ENCODE data around the gene MGRN1. TPM values are rescaled to one million over a fixed set of nuclear protein-coding genes. Genes with fewer than 3 reads are reported as not detected.
A peak's percentile ranks its signal among the peaks of the same experiment; 100 is the strongest.

Gene MGRN1
- total RNA-seq, 2 experiments from 2014 or later = 72.7 to 73.2 TPM

DNA sequence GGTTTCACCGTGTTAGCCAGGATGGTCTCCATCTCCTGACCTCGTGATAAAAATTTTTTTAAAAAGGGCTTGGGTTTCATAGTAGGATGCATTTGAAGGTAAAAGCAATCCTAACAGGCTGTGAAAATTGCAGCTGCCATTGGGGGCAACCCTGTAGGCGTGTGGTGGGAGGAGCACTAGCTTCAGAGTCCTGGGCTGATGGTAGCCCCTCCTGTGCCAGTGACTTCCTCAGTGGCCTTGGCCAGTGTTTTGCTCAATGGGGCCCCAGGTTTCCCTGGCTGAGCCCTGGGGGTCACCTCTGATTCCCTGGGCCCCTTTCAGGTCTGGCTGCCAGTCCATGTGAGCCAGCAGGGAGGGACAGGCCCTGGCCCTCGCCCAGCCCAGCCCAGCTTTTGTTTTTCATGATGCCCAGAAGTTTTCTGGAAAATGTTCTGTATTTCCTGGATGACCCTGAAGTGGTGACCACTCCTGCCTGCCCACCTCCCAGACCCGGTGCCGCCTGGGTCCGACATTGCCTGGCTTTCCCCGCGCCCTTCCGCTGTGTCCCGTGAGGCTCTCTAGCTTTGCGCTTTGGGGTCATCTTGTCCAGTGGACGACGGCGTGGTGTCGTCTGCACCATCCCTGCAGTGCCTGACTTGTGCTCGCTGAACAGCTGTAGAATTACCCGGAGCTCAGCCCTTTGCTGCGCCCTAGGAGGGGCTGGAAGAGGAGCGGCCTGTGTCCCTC, 9.4 kb downstream of the MGRN1 start:
- Mint-ChIP-seq H3K27me3 (no peaks in the 10 kb centered on the region), H3K4me1 (ENCODE audit: low read depth) (peaks cover 14% of the 10 kb centered on the region), H3K9me3 (peaks cover 9% of the 10 kb centered on the region), H3K36me3 (peaks cover 16% of the 10 kb centered on the region), H3K27ac (no peak overlapping the region), H3K4me3 (no peak overlapping the region)
- DNase-seq = no peak
- intact Hi-C loops (cut with micrococcal nuclease) = no loop called here
- ChIA-PET CTCF (interaction anchor here (1.2 kb wide), 1 partner anchor 10 kb away, joined by 4 read pairs; the partner anchor contains the start of gene MGRN1), POLR2A (no interaction called here)

DNA sequence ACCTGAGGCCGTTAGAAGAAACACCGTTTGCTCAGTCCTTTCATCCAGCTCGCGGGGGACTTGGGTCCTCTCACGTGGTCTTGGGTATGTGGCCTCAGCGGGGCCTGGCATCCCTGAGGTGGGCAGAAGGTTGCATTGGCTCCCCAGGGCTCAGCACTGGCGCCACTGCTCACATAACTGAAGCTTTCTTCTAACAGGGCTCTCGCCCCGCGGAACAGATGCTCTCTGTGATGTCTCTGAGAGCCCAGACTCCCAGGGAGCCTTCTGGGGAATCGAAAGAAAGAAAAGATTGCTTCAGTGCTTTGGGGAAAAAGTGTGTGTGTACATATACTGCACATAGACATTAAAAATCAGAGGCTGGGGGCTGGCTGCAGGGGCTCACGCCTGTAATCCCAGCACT, 10.1 kb downstream of the MGRN1 start:
- peaks cover 14% of the 10 kb centered on the region for H3K36me3 Mint-ChIP-seq
- POLR2A ChIA-PET = interaction anchor here (0.6 kb wide), 1 partner anchor 147 kb away, joined by 3 read pairs; no protein-coding TSS in a partner anchor
- intact Hi-C loops (cut with micrococcal nuclease) = no loop called here
- peaks cover 9% of the 10 kb centered on the region for H3K9me3 Mint-ChIP-seq
- CTCF ChIA-PET = interaction anchor here (0.8 kb wide), 1 partner anchor 15 kb away, joined by 6 read pairs; no protein-coding TSS in a partner anchor
- H3K27me3 Mint-ChIP-seq = no peaks in the 10 kb centered on the region
- H3K4me1 Mint-ChIP-seq (ENCODE audit: low read depth) = peaks cover 15% of the 10 kb centered on the region
- H3K27ac Mint-ChIP-seq = no peak overlapping the region
- H3K4me3 Mint-ChIP-seq = no peak overlapping the region
- DNase-seq = no peak

DNA sequence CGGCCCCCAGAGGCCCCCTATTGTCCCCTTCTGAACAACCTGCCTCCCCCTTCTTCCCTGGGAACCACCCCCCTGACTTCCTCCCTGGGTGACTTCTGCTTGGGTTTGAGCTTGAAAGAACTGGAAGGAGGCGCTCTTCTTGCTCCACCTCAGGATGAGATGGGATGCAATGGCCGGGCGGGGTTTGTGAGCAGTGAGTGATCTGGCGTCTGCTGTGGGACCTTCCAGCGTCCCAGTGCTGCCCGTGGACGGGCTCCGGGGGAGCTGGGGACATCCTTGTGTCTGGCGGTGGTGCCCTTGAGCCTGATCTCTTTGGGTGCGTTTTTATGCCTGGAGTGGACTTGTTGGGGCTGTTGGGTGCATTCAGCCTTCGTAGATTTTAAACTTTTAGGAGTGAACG, 11.6 kb downstream of the MGRN1 start:
- Mint-ChIP-seq H3K27ac (no peak overlapping the region), H3K4me3 (no peak overlapping the region), H3K27me3 (no peaks in the 10 kb centered on the region), H3K36me3 (peaks cover 10% of the 10 kb centered on the region), H3K9me3 (peaks cover 5% of the 10 kb centered on the region), H3K4me1 (ENCODE audit: low read depth) (peaks cover 25% of the 10 kb centered on the region)
- intact Hi-C loops (cut with micrococcal nuclease) = no loop called here
- POLR2A ChIA-PET = no interaction called here
- no peak for DNase-seq
- CTCF ChIA-PET = interaction anchor here (1.3 to 2.6 kb wide), 2 partner anchors 12 to 15 kb away, joined by 5 to 9 read pairs; partner anchors contain the start of gene MGRN1

DNA sequence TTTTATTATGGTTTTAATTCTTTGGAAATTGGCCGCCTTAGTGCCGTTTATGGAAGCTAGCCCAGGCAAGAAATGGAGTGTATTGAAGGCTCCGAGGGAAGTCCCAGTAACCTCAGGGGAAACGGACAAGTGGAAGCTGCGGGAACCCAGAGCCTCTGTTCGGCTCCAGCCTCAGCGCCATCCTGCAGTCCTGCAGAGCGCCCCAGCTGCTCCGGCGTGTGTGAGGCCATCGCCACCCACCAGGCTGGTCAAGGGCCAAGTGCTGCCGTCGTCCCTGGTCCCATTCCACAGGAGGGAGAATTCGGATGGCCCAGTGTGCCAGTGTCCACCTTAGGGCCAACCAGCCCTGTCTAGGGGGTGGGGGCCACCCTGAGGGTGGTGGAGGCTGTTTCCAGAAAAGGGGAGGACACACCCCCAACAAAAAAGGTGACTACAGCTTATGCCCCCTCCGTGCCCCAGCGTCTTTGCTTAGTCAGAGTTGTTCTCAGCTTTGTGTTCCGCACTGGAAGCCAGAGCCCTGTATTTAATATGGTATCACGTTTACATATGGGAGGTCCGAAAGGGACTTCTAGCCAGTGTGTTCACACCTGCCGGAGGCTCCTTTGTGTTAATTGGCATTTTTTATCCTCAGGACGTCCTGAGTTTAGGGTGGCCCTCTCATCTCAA, 13.0 kb downstream of the MGRN1 start:
- CTCF ChIA-PET = interaction anchor here (0.6 to 2.6 kb wide), 3 partner anchors 10 to 14 kb away, joined by 3 to 9 read pairs (median 6); partner anchors contain the start of gene MGRN1
- POLR2A ChIA-PET = interaction anchor here (1.2 kb wide), 1 partner anchor 13 kb away, joined by 3 read pairs; no protein-coding TSS in a partner anchor
- intact Hi-C loops (cut with micrococcal nuclease) = no loop called here
- Mint-ChIP-seq H3K4me3 (no peak overlapping the region), H3K27ac (no peak overlapping the region), H3K36me3 (peaks cover 5% of the 10 kb centered on the region), H3K4me1 (ENCODE audit: low read depth) (peaks cover 23% of the 10 kb centered on the region), H3K9me3 (no peaks in the 10 kb centered on the region), H3K27me3 (no peaks in the 10 kb centered on the region)
- DNase-seq = no peak

DNA sequence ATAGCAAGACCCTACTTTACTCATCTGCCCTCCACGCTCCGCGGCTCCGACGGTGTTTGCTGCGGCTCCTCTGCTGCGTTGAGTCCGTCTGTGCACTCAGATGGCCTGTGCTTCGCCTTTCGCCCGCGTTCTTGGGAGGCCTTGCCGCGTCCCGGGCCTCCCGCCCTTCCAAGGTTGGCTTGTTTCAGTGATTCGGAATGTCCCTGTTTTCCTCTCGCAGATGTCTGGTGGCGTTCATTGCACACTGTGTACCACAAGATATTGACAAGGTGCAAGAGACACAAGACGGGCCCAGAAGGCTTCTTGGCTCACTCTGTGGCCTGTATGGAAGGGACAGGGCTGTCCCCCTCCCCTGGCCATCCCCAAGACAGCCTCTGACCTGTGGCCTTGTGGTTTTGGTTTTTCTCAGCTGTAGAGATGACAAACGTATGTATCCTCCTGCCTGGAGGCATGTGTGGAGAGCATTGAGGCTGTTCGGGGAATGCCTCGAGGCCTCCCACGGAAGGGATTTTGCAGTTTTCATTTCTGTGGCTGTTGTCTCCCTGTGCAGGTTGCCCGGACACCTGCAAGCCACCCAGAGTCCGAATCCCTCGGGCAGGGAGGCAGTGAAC, 15.4 kb downstream of the MGRN1 start:
- CTCF ChIA-PET = interaction anchor here (1.2 kb wide), 1 partner anchor 10 kb away, joined by 4 read pairs; no protein-coding TSS in a partner anchor
- Mint-ChIP-seq H3K4me3 (no peak overlapping the region), H3K36me3 (peaks cover 5% of the 10 kb centered on the region), H3K9me3 (no peaks in the 10 kb centered on the region), H3K4me1 (ENCODE audit: low read depth) (peaks cover 23% of the 10 kb centered on the region), H3K27ac (no peak overlapping the region), H3K27me3 (no peaks in the 10 kb centered on the region)
- POLR2A ChIA-PET = no interaction called here
- no peak for DNase-seq
- intact Hi-C loops (cut with micrococcal nuclease) = no loop called here

DNA sequence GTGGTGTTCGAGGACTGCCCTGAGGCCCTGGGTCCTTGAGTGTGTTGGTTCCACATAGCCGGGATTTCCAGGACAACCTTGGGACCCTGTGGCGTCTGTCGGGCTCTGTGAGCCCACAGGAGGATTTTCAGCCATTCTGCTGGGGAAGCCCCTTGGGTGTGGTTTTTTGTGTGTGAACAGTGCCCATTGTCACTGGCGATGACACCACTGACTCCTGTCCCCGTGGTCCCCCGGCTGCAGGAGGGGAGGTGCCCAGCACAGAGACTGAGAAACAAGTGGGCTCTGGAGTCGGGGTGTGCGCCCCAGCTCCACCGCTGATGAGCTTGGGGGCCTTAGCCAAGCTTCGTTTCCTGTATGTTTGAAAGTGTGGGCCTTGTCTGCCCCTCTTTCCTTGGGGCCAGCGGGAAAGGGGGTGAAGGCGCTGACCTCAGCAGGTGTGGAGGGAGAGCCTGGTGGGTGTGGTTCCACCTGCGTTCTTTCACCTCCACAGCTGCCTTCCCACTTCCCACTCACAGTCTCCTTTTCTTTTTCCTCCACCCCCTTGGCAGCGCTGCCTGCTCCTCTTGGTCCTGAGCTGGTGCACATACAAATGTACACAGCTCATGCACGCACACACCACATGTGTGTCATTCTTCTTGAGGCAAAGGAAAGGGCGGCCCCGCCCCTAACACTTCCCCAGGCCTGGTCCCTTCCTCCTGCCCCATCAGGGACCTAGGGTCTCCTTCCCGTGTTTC, 16.1 kb downstream of the MGRN1 start:
- H3K4me3 Mint-ChIP-seq = no peak overlapping the region
- no peak for DNase-seq
- peaks cover 5% of the 10 kb centered on the region for H3K36me3 Mint-ChIP-seq
- H3K4me1 Mint-ChIP-seq (ENCODE audit: low read depth) = peaks cover 27% of the 10 kb centered on the region
- ChIA-PET CTCF (interaction anchor here (1.0 to 1.2 kb wide), 2 partner anchors 9 to 24 kb away, joined by 3 to 4 read pairs; no protein-coding TSS in a partner anchor), POLR2A (no interaction called here)
- no peaks in the 10 kb centered on the region for H3K9me3 Mint-ChIP-seq
- intact Hi-C loops (cut with micrococcal nuclease) = no loop called here
- no peak overlapping the region for H3K27ac Mint-ChIP-seq
- H3K27me3 Mint-ChIP-seq = no peaks in the 10 kb centered on the region

DNA sequence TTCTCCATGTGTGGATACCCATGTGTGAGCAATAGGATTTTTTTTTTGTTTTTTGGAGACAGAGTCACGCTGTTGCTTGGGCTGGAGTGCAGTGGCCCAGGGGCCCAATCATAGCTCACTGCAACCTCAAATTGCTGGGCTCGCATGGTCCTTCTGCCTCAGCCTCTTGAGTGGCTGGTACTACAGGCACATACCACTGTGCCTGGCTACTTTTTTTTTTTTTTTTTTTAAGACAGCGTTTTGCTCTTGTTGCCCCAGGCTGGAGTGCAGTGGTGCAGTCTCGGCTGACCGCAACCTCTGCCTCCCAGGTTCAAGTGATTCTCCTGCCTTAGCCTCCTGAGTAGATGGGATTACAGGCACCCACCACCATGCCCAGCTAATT, 16.7 kb downstream of the MGRN1 start:
- Mint-ChIP-seq H3K36me3 (peaks cover 2% of the 10 kb centered on the region), H3K27me3 (no peaks in the 10 kb centered on the region), H3K4me1 (ENCODE audit: low read depth) (peaks cover 27% of the 10 kb centered on the region), H3K9me3 (no peaks in the 10 kb centered on the region), H3K27ac (no peak overlapping the region), H3K4me3 (no peak overlapping the region)
- POLR2A ChIA-PET = no interaction called here
- no peak for DNase-seq
- intact Hi-C loops (cut with micrococcal nuclease) = no loop called here
- CTCF ChIA-PET = interaction anchor here (1.0 to 1.2 kb wide), 2 partner anchors 9 to 24 kb away, joined by 3 to 4 read pairs; no protein-coding TSS in a partner anchor

DNA sequence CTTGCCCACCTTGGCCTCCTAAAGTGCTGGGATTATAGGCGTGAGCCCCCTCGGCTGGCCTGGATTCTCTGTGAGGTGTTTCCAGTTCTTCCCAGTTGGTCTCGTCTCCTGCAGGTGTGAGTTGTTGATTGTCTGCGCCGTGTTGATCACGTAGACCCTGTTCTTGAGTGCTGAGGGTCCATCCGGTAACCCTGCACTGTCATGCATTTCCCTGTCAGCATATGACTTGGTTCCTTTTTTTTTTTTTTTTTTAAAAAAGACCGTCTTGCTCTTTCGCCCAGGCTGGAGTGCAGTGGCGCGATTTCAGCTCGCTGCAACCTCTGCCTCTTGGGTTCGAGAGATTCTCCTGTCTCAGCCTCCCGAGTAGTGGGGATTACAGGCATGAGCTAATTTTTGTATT, 17.3 kb downstream of the MGRN1 start:
- H3K4me1 Mint-ChIP-seq (ENCODE audit: low read depth) = peaks cover 29% of the 10 kb centered on the region
- no peak overlapping the region for H3K27ac Mint-ChIP-seq
- DNase-seq = no peak
- no peaks in the 10 kb centered on the region for H3K9me3 Mint-ChIP-seq
- H3K4me3 Mint-ChIP-seq = no peak overlapping the region
- CTCF ChIA-PET = interaction anchor here (1.0 kb wide), 1 partner anchor 23 kb away, joined by 3 read pairs; no protein-coding TSS in a partner anchor
- H3K27me3 Mint-ChIP-seq = no peaks in the 10 kb centered on the region
- intact Hi-C loops (cut with micrococcal nuclease) = no loop called here
- POLR2A ChIA-PET = no interaction called here
- H3K36me3 Mint-ChIP-seq = no peaks in the 10 kb centered on the region

DNA sequence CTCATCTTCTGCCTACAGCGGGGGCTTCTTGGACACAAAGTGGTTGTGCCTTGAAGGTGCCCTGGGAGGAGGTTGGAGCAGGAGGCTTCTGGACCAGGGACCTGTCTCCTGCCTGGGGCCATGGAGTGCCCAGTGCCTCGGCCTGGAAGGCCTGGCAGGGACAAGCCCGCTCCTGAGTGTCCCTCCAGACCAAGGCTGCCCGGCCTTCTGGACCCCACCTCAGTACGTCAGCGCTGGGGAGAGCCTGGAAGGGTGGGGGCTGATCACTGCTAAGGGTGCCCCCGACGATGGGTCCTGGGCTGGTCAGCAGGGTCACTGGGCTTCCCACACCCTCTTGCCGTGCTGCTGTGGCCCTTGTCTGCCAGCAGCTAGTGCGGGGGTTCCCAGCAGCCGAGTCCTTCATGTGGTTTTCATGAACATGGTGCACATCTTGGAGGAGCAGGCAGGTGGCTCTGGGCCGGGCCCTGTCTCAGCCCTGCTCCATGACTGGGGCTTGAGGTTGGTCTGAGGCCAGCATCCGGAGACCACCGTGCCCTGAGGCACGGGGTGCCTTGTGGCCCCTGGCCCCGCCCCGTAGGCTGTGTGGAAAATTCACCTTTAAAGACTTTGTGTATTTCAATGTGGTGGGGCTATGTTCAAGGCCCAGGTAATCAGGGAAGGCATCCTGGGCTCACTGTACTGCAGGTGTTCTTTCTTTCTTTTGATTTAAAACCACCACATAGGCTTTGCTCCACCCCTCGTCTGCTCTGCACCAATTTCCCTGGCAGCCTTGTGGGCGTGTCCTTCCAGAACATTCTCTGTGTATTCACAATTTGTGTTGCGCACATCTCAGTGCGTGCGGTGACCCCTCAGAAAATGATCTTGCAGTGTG, 22.4 kb downstream of the MGRN1 start:
- Mint-ChIP-seq H3K4me1 (ENCODE audit: low read depth) (peaks cover 30% of the 10 kb centered on the region), H3K27me3 (no peaks in the 10 kb centered on the region), H3K36me3 (peaks cover 14% of the 10 kb centered on the region), H3K9me3 (no peaks in the 10 kb centered on the region), H3K4me3 (no peak overlapping the region), H3K27ac (no peak overlapping the region)
- no peak for DNase-seq
- ChIA-PET POLR2A (no interaction called here), CTCF (no interaction called here)
- intact Hi-C loops (cut with micrococcal nuclease) = no loop called here

DNA sequence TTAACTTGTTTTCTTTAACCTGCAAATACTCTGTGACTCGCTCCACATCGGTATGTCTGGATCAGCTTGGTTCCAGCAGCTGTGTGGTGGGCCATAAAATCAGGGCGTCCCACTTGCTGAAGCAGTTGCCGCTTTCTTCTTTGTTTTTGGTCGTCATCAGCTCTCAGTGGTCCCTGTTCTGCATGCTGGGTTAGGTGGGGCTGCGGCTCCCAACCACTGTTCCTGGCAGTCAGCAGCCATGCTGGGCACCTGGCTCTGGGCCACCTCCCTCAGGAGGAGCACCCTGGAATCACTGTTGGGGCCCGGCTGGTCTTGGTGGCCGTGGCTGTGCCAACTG, 23.0 kb downstream of the MGRN1 start:
- DNase-seq = no peak
- Mint-ChIP-seq H3K27me3 (no peaks in the 10 kb centered on the region), H3K4me1 (ENCODE audit: low read depth) (peaks cover 30% of the 10 kb centered on the region), H3K27ac (no peak overlapping the region), H3K9me3 (no peaks in the 10 kb centered on the region), H3K4me3 (no peak overlapping the region), H3K36me3 (peaks cover 14% of the 10 kb centered on the region)
- ChIA-PET POLR2A (no interaction called here), CTCF (no interaction called here)
- intact Hi-C loops (cut with micrococcal nuclease) = no loop called here

DNA sequence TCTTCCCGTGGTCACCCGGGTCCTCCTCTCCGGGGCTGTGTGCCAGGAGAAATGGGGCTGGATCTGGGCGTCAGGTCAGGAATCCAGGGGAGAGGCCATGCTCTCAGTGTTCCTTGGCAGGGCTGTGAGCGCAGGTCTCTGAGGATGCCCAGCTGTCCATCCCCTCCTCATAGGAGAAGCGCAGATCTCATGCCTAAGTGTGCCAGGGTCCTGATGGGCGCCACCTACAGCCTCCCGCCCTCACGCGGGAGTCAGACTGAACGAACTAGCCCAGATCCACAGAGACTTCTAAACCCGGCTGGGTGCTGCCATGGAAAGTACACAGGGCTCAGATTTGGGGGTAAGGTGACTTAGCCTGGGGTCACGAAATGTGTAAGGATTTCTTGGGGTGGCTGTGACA, 24.3 kb downstream of the MGRN1 start:
- Mint-ChIP-seq H3K27me3 (no peaks in the 10 kb centered on the region), H3K4me1 (ENCODE audit: low read depth) (peaks cover 30% of the 10 kb centered on the region), H3K27ac (peak overlapping the region; percentile 50), H3K36me3 (peaks cover 14% of the 10 kb centered on the region), H3K9me3 (no peaks in the 10 kb centered on the region), H3K4me3 (no peak overlapping the region)
- peak; percentile 28 for DNase-seq
- POLR2A ChIA-PET = no interaction called here
- intact Hi-C loops (cut with micrococcal nuclease) = no loop called here
- CTCF ChIA-PET = interaction anchor here (1.7 to 1.8 kb wide), 2 partner anchors 18 to 34 kb away, joined by 6 to 7 read pairs; no protein-coding TSS in a partner anchor

Data from activated CD4-positive, alpha-beta memory T cell treated with anti-CD3 and anti-CD28 coated beads for 36 hours (primary cell).